Lower lobe of right lung (tissue), 2 donors: ENCODE data around the gene DDX18. TPM values are rescaled to one million over a fixed set of nuclear protein-coding genes. Genes with fewer than 3 reads are reported as not detected.
"Not testable (repeated sequence)": the region's sequence is repeated elsewhere in the genome, so short reads cannot be mapped to it uniquely, and the experiment has no call there.

Experiments used
- ATAC-seq, 2 donors: fragments of 200-7000 bp; cut with Tn5 transposase; one replicate each; pipeline ENCODE4 v1.9.1; 2020 to 2022; ENCODE audit warnings: mild to moderate bottlenecking in 2 of 2, moderate library complexity in 2 of 2
- DNase-seq: peaks from one replicate; pipeline ENCODE4 v3.0.0-alpha.2; 2020
- H3K27ac ChIP-seq: fragments of 200-600 bp; one replicate; pipeline ENCODE4 v1.8.0; 2022
- H3K27me3 ChIP-seq: fragments of 200-600 bp; one replicate; pipeline ENCODE4 v1.8.0; 2022; ENCODE audit warnings: low read depth
- H3K36me3 ChIP-seq: fragments of 200-600 bp; one replicate; pipeline ENCODE4 v1.8.0; 2022; ENCODE audit warnings: mild to moderate bottlenecking
- H3K4me1 ChIP-seq: fragments of 200-600 bp; one replicate; pipeline ENCODE4 v1.8.0; 2022
- H3K4me3 ChIP-seq: fragments of 200-600 bp; one replicate; pipeline ENCODE4 v1.8.0; 2022; ENCODE audit warnings: mild to moderate bottlenecking
- H3K9me3 ChIP-seq: fragments of 200-600 bp; one replicate; pipeline ENCODE4 v1.8.0; 2022
- intact Hi-C: fragments of 100-400 bp; cut with DNase I; formaldehyde crosslinking; loops from one replicate; pipeline ENCODE4 v1.11.0; 2022
- total RNA-seq: library from RNA; stranded (reverse); fragmentation: NEBNext Ultra II Directional; extraction: Animal tissue kit (Norgen Biotek cat#: 25700); gene quantifications from one replicate; pipeline ENCODE4 v1.2.1, GENCODE V29; 2021
- TF ChIP-seq, protein P1 (sequence below): fragments of 200-600 bp; IDR thresholded peaks from one replicate; pipeline ENCODE4 v1.8.0; 2022; ENCODE audit warnings: antibody characterized with exemption, mild to moderate bottlenecking
- donor health status: DM: no; HTN: yes; CAD: no; lungs with severe emphysema.

DDX18 gene
- total RNA-seq, 1 donor from 2014 or later = 48.0 TPM

DNA sequence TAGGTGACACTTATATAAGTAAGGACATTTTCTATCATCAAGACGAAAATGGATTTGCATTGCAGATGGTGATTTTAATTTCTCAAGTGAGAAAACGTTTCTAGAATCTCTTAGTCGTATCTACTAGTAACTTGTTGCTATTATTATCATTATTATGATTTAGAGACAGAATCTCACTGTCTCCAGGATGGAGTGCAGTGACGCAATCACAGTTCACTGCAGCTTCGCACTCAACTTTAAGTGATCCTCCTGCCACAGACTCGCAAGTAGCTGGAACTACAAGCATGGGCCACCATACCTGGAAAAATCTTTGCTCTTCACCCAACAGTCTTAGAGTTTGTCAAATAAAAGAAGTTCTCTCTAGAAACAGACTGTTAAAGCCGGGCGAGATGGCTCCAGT lies 37.6 kb upstream of the DDX18 start:
- Histone ChIP-seq H3K27me3 (no peaks in the 10 kb centered on the region), H3K9me3 (no peaks in the 10 kb centered on the region), H3K36me3 (no peaks in the 10 kb centered on the region), H3K27ac (no peak overlapping the region), H3K4me1 (no peaks in the 10 kb centered on the region), H3K4me3 (no peak overlapping the region)
- TF ChIP-seq, protein P1, sequence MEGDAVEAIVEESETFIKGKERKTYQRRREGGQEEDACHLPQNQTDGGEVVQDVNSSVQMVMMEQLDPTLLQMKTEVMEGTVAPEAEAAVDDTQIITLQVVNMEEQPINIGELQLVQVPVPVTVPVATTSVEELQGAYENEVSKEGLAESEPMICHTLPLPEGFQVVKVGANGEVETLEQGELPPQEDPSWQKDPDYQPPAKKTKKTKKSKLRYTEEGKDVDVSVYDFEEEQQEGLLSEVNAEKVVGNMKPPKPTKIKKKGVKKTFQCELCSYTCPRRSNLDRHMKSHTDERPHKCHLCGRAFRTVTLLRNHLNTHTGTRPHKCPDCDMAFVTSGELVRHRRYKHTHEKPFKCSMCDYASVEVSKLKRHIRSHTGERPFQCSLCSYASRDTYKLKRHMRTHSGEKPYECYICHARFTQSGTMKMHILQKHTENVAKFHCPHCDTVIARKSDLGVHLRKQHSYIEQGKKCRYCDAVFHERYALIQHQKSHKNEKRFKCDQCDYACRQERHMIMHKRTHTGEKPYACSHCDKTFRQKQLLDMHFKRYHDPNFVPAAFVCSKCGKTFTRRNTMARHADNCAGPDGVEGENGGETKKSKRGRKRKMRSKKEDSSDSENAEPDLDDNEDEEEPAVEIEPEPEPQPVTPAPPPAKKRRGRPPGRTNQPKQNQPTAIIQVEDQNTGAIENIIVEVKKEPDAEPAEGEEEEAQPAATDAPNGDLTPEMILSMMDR = no peak
- ATAC-seq = no peak
- no peak for DNase-seq
- intact Hi-C loops = no loop called here

DNA sequence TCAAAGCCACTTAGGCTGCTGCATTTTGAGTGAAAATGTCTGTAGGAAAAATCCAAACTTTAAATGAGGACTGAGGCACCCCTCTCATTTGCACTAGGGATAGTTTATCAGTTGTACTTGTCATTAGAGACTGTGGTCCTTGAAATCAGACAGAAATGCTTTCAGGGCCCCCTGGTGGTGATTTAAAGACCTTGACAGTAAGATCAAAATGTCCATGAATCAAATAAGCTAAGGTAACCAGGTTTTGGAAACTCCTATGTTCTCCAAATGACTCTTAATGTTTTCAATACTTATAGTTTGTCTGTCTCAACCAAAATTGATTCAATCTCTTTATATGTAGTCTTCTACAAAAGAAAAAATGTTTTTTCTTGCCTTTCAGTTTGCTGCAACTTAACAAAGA lies 28.8 kb upstream of the DDX18 start:
- intact Hi-C loops = no loop called here
- H3K9me3 ChIP-seq = peaks cover 3% of the 10 kb centered on the region
- no peak overlapping the region for H3K27ac ChIP-seq
- DNase-seq (no peak), ATAC-seq (no peak)
- no peaks in the 10 kb centered on the region for H3K4me1 ChIP-seq
- H3K4me3 ChIP-seq = no peak overlapping the region
- H3K27me3 ChIP-seq = no peaks in the 10 kb centered on the region
- TF ChIP-seq, protein P1 = peak; percentile 67
- no peaks in the 10 kb centered on the region for H3K36me3 ChIP-seq

DNA sequence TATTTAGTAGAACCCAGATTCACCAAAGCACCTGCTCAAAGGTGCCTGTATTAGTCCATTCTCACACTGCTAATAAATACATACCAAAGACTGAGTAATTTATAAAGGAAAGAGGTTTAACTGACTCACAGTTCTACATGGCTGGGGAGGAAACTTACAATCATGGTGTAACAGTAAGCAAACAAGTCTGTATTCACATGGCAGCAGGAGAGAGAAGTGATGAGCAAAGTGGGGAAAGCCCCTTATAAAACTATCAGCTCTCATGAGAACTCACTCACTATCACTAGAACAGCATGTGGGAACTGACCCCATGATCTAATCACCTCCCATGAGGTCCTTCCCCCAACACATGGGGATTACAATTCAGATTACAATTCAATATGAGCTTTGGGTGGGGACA lies 28.0 kb upstream of the DDX18 start:
- no peaks in the 10 kb centered on the region for H3K36me3 ChIP-seq
- no peaks in the 10 kb centered on the region for H3K27me3 ChIP-seq
- no peak for DNase-seq
- ATAC-seq = no peak
- TF ChIP-seq, protein P1 = no peak
- no peaks in the 10 kb centered on the region for H3K4me1 ChIP-seq
- H3K4me3 ChIP-seq = no peak overlapping the region
- H3K27ac ChIP-seq = no peak overlapping the region
- intact Hi-C loops = no loop called here
- peaks cover 3% of the 10 kb centered on the region for H3K9me3 ChIP-seq

DNA sequence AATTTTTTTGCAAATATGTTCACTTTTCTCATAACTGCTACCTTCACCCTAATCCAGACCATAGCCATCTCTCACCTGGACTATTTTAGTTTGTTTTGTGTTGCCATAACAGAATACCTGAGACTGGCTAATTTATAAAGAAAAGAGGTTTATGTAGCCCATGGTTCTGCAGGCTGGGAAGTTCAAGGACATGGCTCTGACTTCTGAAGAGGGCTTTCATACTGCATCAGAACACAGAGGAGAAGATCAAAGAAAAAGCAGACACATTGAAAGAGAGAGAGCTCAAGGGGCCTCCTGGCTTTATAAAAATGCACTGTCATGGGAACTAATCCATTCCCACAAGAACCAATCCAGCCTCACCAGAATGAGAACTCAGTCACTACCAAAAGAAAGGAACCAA lies 25.0 kb upstream of the DDX18 start:
- TF ChIP-seq, protein P1 = no peak
- no peak for ATAC-seq
- Histone ChIP-seq H3K4me3 (no peak overlapping the region), H3K4me1 (no peaks in the 10 kb centered on the region), H3K27ac (no peak overlapping the region), H3K9me3 (peaks cover 3% of the 10 kb centered on the region), H3K36me3 (no peaks in the 10 kb centered on the region), H3K27me3 (peaks cover 4% of the 10 kb centered on the region)
- no peak for DNase-seq
- intact Hi-C loops = no loop called here

DNA sequence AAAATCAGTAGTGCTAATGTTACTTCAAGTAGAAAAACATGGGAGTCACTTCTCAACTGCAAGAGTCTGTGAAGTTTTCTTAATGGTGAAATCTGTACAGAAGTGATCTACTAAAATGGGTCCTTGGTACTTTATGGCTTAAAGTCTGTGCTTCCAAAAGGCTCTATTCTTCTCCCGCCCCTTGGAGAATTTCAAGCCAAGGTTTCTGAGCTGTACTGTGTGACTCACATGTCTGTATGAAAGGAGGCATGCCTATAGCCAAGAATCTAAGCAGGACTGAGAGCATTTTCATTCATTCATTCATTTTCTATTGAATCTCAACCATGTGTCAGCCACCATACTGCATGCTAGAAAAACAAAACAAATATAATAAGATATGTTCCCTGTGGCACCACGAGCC lies 19.8 kb upstream of the DDX18 start:
- no peak for ATAC-seq
- no peak overlapping the region for H3K27ac ChIP-seq
- H3K9me3 ChIP-seq = no peaks in the 10 kb centered on the region
- no peak for DNase-seq
- peaks cover 4% of the 10 kb centered on the region for H3K27me3 ChIP-seq
- TF ChIP-seq, protein P1 = no peak
- H3K36me3 ChIP-seq = no peaks in the 10 kb centered on the region
- H3K4me3 ChIP-seq = no peak overlapping the region
- intact Hi-C loops = no loop called here
- no peaks in the 10 kb centered on the region for H3K4me1 ChIP-seq

DNA sequence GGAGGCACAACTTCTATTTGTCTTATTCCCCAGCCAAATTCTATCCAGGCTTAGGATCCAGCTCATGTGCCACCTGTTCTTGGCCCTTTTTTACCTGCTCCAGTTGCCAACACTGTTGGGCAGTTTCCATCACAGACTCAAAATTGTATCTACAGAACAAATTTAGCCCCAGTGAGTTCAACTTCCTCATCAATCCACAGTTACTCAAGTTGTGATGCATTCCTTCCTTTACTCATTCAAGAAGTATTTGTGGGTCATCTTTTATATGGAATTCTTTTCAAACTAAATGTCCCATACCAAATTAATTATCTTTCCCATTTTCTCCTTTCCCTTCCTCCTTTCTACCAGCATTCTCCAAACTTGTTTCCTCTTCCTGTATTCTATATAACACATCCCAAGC lies 12.7 kb upstream of the DDX18 start:
- no peaks in the 10 kb centered on the region for H3K4me1 ChIP-seq
- no peak overlapping the region for H3K27ac ChIP-seq
- intact Hi-C loops = no loop called here
- TF ChIP-seq, protein P1 = no peak
- peaks cover 3% of the 10 kb centered on the region for H3K27me3 ChIP-seq
- H3K9me3 ChIP-seq = no peaks in the 10 kb centered on the region
- H3K4me3 ChIP-seq = no peak overlapping the region
- H3K36me3 ChIP-seq = no peaks in the 10 kb centered on the region
- no peak for ATAC-seq
- no peak for DNase-seq

DNA sequence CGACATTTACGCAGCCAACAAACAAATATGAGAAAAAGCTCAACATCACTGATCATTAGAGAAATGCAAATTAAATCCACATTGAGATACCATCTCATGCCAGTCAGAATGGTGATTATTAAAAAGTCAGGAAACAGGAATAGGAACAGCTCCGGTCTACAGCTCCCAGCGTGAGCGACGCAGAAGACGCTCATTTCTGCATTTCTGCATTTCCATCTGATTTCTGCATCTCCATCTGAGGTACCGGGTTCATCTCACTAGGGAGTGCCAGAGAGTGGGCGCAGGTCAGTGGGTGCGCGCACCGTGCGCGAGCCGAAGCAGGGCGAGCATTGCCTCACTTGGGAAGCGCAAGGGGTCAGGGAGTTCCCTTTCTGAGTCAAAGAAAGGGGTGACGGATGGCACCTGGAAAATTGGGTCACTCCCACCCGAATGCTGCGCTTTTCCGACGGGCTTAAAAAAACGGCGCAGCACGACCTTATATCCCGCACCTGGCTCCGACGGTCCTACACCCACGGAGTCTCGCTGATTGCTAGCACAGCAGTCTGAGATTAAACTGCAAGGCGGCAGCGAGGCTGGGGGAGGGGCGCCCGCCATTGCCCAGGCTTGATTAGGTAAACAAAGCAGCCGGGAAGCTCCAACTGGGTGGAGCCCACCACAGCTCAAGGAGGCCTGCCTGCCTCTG lies 10.7 kb upstream of the DDX18 start:
- H3K4me1 ChIP-seq, H3K27me3 ChIP-seq, H3K27ac ChIP-seq, H3K9me3 ChIP-seq, intact Hi-C loops, H3K36me3 ChIP-seq, ATAC-seq, DNase-seq: not testable (repeated sequence)
- H3K4me3 ChIP-seq = peak overlapping the region; percentile 30
